GM19240 (cell line): ENCODE data around the gene EPC1.

Experiments used
- DNase-seq: peaks from one replicate; pipeline ENCODE4 v3.0.0; 2011; ENCODE audit warnings: low spot score; ENCODE audit not compliant: insufficient read length

The EPC1 gene

GRCh38 chr10:32338262-32338661 is 8.7 kb downstream of the EPC1 start:
- no peak for DNase-seq

GRCh38 chr10:32337350-32337749 is 9.6 kb downstream of the EPC1 start:
- no peak for DNase-seq

GRCh38 chr10:32333849-32334248 is 13.1 kb downstream of the EPC1 start:
- no peak for DNase-seq

GRCh38 chr10:32332299-32332750 is 14.6 kb downstream of the EPC1 start:
- DNase-seq, result no peak

- DNase-seq, result no peak
Measured at GRCh38 chr10:32331606-32332005, 15.4 kb downstream of the EPC1 start.

- DNase-seq, result no peak
Measured at GRCh38 chr10:32330214-32330613, 16.7 kb downstream of the EPC1 start.

GRCh38 chr10:32329061-32329460 is 17.9 kb downstream of the EPC1 start:
- no peak for DNase-seq

DNA sequence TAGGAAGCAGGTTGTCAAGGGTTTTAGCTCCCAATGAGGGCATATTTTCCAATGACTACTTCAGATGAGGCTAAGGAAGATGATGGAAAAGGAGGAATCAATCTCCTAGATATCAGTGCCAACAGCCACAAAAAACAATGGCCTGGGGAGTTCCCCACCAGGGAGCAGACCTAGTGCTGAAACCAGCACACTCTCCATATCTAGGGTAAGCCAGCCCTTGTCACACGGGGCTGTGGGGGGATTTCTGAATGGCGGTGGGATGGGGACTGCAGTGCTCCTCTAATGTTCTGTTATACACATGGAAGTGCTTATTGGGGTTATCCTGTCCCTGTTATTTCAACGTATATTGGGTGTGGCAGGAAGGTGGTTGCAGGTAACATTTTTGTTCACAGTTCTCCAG is 18.5 kb downstream of the EPC1 start:
- no peak for DNase-seq

- DNase-seq, result no peak
Measured at GRCh38 chr10:32327364-32327691, 19.6 kb downstream of the EPC1 start.

DNA sequence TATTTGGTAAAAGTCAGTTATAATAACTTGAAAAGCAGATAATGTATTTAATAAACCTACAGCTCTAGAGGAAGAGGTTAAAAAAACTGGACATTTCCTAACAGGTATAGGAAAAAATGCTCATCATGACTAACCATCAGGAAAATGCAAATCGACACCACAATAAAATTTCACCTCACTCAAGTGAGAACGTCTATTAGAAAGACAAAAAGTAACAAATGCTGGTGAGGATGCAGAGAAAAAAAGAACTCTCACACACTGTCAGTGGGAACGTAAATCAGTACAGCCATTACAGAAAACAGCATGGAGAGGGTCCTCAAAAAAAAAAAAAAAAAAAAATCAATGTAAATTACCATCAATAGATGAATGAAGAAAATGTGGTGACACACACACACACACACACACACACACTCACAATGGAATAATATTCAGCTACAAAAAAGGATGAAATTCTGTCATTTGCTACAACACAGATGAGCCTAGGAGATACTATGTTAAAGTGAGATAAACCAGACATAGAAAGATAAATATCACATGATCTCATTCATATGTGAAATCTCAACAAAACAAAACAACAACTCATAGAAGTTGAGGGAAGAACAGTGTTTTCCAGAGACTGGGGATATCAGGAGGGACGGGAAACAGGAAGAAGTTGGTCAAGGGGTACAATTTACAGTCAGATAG is 20.1 kb downstream of the EPC1 start:
- DNase-seq, result no peak

GRCh38 chr10:32326119-32326518 is 20.8 kb downstream of the EPC1 start:
- no peak for DNase-seq

GRCh38 chr10:32323051-32323450 is 23.9 kb downstream of the EPC1 start:
- DNase-seq, result no peak

DNA sequence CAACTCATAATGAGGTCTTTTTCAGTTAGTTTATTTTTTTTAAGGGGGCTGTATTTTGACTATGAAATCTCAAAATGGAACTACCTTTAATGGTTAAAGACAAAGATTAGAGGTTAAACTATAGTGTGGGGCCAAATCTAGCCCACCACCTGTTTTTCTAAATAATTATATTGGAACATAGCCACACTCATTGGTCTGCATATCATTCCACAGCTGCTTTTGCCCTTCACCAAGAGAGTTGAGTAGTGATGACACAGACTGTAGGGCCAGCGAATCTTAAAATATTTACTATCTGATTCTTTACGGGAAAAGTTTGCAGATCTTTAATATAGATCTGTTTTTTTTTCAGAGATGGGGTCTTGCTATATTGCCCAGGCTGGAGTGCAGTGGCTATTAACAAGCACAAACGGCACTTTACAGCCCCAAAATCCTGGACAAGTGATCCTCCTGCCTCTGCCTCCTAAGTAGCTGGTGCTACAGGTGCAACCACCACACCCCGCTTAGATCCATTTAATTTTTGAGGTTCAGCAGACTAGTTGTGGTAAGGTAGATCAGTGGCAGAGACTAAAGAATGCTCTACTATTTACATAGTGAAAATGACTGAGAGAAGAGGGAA is 25.8 kb downstream of the EPC1 start:
- DNase-seq, result no peak

GRCh38 chr10:32318476-32318896 is 28.5 kb downstream of the EPC1 start:
- no peak for DNase-seq

- DNase-seq, result peak; percentile 23
Measured at GRCh38 chr10:32317795-32318357, 29.1 kb downstream of the EPC1 start.

DNA sequence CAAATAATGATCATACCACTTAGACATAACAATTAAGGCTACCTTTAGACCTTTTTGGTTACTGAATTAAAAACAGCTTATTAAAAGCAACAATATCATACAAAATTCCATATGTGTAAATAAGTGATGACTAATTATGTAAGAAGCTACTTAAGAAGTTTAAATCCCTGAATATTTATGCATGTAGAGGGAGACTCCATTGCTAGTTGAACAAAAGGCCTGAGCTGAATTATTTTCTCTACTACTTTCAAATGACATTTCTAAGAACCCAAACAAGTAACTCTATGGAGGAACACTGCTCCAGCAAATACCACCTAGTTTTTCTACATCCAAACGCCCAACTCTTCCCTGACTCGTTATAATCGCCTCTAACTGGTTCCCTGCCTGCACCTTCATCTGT is 31.5 kb downstream of the EPC1 start:
- no peak for DNase-seq

GRCh38 chr10:32314588-32314987 is 32.4 kb downstream of the EPC1 start:
- no peak for DNase-seq

DNA sequence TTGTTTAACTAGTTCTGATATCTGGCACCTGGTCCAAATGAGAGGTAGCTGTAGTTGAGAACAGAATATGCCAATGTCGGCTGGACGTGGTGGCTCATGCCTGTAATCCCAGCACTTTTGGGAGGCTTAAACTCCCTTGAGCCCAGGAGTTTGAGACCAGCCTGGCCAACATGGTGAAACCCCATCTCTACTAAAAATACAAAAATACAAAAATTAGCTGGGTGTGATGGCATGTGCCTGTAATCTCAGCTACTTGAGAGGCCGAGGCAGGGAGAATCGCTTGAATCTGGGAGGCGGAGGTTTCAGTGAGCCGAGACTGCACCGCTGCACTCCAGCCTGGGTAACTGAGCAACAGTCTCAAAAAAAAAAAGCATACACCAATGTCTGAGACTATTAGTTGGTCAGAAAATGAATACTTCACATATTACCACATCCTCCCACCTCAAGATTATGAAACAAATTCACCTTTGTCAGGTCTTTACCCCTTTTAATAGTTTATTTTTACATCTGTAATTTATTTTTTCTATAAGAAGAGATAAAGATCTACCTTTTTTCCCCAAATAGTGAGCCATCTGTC is 38.8 kb downstream of the EPC1 start:
- DNase-seq, result no peak

DNA sequence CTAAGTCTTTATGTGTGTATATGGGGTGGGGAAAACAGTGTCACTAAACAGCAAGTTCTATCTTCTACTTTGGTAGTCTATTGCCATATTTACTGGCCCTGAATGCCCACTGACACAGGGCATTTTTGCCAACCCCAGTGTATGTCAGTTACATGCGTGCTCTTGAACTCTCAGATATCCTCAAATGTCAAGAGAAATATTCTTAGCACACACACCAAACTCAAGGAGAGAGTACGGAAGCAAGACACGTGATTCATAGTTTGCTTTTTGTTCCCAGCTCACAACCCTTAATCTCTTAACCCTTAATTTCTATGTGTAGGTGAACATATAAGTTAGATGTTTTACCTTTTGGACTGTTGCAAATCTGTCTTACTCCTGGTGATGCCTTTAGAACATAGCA is 39.3 kb downstream of the EPC1 start:
- no peak for DNase-seq

DNA sequence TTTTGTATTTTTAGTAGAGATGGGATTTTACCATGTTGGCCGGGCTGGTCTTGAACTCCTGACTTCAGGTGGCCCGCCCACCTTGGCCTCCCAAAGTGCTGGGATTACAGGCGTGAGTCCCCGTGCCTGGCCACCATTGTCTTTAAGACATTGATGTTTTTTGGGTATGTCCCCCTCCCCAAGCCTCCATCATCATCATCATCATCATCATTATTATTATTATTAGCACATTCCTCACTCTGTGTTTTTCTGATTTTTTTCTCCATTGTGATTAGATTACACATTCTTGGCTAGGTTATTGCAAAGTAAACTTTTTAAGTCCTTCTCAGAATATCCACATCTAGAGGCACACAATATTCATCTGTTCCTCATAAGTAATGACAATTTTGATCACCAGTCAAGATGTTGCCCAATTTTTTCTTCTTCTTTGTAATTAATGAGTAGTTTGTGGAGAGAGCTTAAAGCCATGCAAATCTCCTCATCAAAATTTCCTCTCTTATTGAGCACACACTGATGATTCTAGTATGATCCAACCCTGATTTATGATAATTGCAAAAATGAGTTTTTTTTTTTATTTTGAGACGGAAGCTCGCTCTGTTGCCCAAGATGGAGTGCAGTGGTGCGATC is 47.5 kb downstream of the EPC1 start:
- no peak for DNase-seq

DNA sequence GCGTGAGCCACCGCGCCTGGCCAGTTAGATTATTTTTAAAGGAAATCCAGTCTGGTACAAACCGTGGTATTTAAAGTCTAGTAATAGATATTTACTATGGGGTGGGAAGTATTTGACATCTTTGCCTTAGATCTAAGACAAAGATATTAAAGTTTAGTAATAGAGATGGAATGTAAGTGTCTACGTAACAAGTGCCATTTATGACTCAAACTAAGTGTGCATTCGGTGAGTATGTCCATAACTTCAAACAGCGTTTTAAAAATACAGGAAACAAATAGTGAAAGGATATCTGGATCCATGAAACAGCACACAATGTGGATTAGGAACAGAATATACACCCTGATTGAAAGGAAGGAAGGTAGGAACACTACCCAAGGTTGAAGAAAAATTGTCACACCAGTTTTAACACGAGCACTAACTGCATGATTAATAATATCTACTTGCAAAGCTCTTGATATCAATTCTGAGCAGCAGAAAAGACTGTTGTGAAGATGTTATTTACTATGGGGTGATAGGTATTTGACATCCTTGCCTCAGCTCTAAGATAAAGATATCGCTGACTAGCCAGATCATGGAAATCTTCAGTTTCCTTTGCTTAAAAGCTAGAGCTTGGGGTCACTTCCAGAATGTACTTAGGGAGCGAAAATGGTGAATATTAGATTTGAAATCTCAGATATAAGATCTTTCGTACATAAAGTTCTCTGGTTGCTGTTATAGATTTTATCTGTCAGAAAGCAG is 48.7 kb downstream of the EPC1 start:
- no peak for DNase-seq

GRCh38 chr10:32295027-32295426 is 51.9 kb downstream of the EPC1 start:
- no peak for DNase-seq
